ENCODE data around the gene DAPK1.

GRCh38 chr9:87615547-87616148, 118.0 kb downstream of the DAPK1 start:
- TF ChIP-seq EZH2 (IDR thresholded peaks at IDR 0.05; ENCODE audit: borderline replicate concordance, low read length) = no peak
- TF ChIP-seq CTCF (IDR thresholded peaks at IDR 0.05; ENCODE audit: low read length) = no peak

All from OCI-LY1 (cell line).